Tibial nerve (tissue), 4 donors: Measurements from ENCODE around the gene NCBP2. TPM values are rescaled to one million over a fixed set of nuclear protein-coding genes. Genes with fewer than 3 reads are reported as not detected.

ENCODE experiments used
- DNase-seq, 2 donors: peaks; one replicate each; pipeline ENCODE4 v3.0.0-alpha.2; 2019; ENCODE audit warnings: low spot score in 2 of 2
- H3K27ac ChIP-seq, 4 donors: fragments of 200-600 bp; sonication (generic) in 3 of 4; one replicate each; pipeline ENCODE4 v1.5.1; 2017 to 2019; ENCODE audit warnings: mild to moderate bottlenecking in 1 of 4
- H3K27me3 ChIP-seq, 2 donors: fragments of 200-600 bp; sonication (generic) in 1 of 2; one replicate each; pipeline versions ENCODE4 v1.5.1 to v1.6.0; 2017 to 2019
- H3K36me3 ChIP-seq, 3 donors: fragments of 200-600 bp; sonication (generic); one replicate each; pipeline ENCODE4 v1.5.1; 2018 to 2019
- H3K4me1 ChIP-seq, 4 donors: fragments of 200-600 bp; sonication (generic) in 3 of 4; one replicate each; pipeline ENCODE4 v1.5.1; 2017 to 2019
- H3K4me3 ChIP-seq, 4 donors: fragments of 200-600 bp; sonication (generic) in 3 of 4; one replicate each; pipeline ENCODE4 v1.5.1; 2017 to 2019; ENCODE audit warnings: mild to moderate bottlenecking in 1 of 4, moderate library complexity in 1 of 4
- H3K9me3 ChIP-seq, 4 donors: fragments of 200-600 bp; sonication (generic) in 3 of 4; one replicate each; pipeline ENCODE4 v1.5.1; 2017 to 2019
- EP300 ChIP-seq, 2 donors: sonication (generic); formaldehyde crosslinking; IDR thresholded peaks; one replicate each; pipeline ENCODE4 v1.6.1; 2017; ENCODE audit warnings: antibody characterized with exemption in 2 of 2, mild to moderate bottlenecking in 1 of 2
- POLR2A ChIP-seq, 2 donors: fragments of 450-650 bp; IDR thresholded peaks; one replicate each; pipeline ENCODE4 v1.6.1; 2017; ENCODE audit warnings: antibody characterized with exemption in 2 of 2, mild to moderate bottlenecking in 2 of 2, moderate library complexity in 2 of 2
- WGBS, 2 donors: methylation state at CpG; one replicate each; pipeline ENCODE4 v1.1.5; 2018; 5-methylcytosine and 5-hydroxymethylcytosine counted together
- total RNA-seq, 4 donors: library from RNA; depleted of rRNA; stranded (reverse); fragments of >200 nt; gene quantifications; one replicate each; pipeline ENCODE4 v1.1.0, GENCODE V29; 2016
- TF ChIP-seq, protein P1 (sequence below), 5 experiments: fragments of 200-600 bp in 3 of 5; fragments of 450-650 bp in 2 of 5; sonication (generic) in 3 of 5; IDR thresholded peaks; one replicate each; pipeline ENCODE4 v1.5.1; 2016 to 2019; ENCODE audit warnings: antibody characterized with exemption in 5 of 5, mild to moderate bottlenecking in 3 of 5, moderate library complexity in 2 of 5

Gene NCBP2
- total RNA-seq, 4 donors from 2014 or later = 25.1 to 45.6 (median 36.6) TPM

DNA sequence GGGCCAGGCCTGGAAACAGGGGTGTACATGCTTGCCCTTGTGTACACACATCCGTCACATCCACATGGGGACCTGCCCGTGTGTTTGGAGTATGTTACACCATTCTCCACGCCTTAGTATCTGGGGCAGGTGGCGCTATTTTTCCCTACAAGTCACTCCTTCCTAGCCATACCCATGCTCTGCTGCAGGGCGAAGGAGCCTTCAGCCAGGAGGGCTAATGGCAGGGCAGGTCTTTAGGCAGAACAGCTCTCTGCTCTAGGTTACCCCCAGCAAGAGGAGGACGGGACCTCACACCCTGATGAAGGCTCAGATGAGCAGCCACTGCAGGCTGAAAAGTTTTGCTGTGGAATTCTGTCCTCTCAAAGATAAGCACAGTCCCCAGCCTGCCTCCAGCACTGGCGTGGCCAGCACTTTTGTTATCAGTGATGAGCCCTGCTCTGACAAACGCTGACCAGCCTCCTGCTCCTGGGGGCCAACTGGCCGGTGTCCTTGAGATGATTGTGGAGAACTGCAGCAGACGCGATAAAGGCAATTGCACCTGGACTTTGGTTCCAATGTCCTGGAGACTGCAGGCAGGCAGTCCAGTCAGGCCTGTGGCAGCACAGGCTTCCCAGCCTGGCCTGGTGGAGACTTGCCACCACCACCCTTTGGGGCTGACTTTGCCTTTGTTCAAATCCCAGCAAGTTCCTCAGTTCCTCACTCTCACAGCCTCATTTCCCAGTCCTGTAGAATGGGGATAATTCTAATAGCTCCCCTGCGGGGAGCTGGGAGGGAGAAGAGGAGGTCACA is 46.1 kb upstream of the NCBP2 start:
- Histone ChIP-seq H3K4me3 (no peak overlapping the region), H3K27ac (no peak overlapping the region), H3K36me3 (no peaks in the 10 kb centered on the region), H3K27me3 (peaks cover 0 to 6% of the 10 kb centered on the region in 2 donors), H3K4me1 (no peaks in the 10 kb centered on the region), H3K9me3 (peaks cover 0 to 1% (median 0%) of the 10 kb centered on the region in 4 donors)
- TF ChIP-seq, protein P1, sequence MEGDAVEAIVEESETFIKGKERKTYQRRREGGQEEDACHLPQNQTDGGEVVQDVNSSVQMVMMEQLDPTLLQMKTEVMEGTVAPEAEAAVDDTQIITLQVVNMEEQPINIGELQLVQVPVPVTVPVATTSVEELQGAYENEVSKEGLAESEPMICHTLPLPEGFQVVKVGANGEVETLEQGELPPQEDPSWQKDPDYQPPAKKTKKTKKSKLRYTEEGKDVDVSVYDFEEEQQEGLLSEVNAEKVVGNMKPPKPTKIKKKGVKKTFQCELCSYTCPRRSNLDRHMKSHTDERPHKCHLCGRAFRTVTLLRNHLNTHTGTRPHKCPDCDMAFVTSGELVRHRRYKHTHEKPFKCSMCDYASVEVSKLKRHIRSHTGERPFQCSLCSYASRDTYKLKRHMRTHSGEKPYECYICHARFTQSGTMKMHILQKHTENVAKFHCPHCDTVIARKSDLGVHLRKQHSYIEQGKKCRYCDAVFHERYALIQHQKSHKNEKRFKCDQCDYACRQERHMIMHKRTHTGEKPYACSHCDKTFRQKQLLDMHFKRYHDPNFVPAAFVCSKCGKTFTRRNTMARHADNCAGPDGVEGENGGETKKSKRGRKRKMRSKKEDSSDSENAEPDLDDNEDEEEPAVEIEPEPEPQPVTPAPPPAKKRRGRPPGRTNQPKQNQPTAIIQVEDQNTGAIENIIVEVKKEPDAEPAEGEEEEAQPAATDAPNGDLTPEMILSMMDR (IDR thresholded peaks at IDR 0.05) = no peak
- TF ChIP-seq EP300 (IDR thresholded peaks at IDR 0.05) (no peak), POLR2A (IDR thresholded peaks at IDR 0.05) (no peak)
- WGBS, 2 donors = 52 to 61% methylated on average over 12 of the region's 12 CpGs
- no peak for DNase-seq

DNA sequence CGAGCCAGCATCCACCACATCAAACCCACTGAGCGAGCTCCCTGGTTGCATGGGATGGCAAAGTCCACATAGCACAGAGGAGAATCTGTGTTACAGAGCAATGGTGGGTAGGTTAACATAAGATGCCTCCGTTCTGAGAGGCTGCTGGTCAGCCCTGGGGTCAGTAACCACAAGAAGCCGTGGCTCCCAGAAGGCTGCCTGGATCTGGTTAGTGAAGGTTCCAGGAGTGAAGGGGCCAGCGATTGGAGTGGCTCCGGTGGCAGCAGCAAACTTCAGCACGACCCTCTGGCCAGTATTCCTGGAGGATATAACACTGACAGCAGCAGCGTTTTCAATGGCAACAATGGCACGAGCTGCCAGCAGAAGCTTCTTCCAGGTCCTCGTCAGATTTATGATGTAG is 44.7 kb upstream of the NCBP2 start:
- Histone ChIP-seq H3K27me3 (peaks cover 0 to 6% of the 10 kb centered on the region in 2 donors), H3K4me3 (no peak overlapping the region), H3K36me3 (no peaks in the 10 kb centered on the region), H3K27ac (no peak overlapping the region), H3K9me3 (peaks cover 0 to 11% (median 0%) of the 10 kb centered on the region in 4 donors), H3K4me1 (no peaks in the 10 kb centered on the region)
- 75 to 81% methylated on average over 7 to 10 of the region's 10 CpGs for WGBS, 2 donors
- DNase-seq = no peak
- TF ChIP-seq POLR2A (IDR thresholded peaks at IDR 0.05) (no peak), EP300 (IDR thresholded peaks at IDR 0.05) (no peak)
- TF ChIP-seq, protein P1 (IDR thresholded peaks at IDR 0.05) = no peak

GRCh38 chr3:196985954-196986885 is 43.9 kb upstream of the NCBP2 start:
- 91 to 92% methylated on average over 9 of the region's 9 CpGs for WGBS, 2 donors

DNA sequence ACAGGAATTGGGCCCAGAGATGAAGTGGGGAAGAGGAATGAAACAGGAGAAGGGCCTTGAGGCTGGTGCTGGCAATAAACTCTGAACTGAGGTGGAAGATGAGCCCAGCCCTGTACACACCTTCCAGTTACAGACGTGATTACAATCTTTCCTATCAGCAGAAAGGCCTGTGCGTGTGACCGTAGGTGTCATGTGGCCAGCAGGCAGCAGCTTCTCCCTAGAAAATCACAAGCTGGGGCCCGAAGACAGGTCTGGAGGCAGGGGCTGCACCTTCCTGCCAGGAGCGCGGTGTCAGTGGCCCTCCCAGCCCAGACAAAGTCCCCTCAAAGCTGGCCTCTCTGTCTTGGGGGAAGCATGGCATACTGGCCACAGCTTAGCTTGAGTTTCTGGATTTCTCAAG is 43.0 kb upstream of the NCBP2 start:
- peaks cover 0 to 6% of the 10 kb centered on the region in 2 donors for H3K27me3 ChIP-seq
- H3K4me3 ChIP-seq = no peak overlapping the region
- no peaks in the 10 kb centered on the region for H3K4me1 ChIP-seq
- DNase-seq = no peak
- no peak for TF ChIP-seq POLR2A (IDR thresholded peaks at IDR 0.05)
- TF ChIP-seq, protein P1 (IDR thresholded peaks at IDR 0.05) = no peak
- TF ChIP-seq EP300 (IDR thresholded peaks at IDR 0.05) = no peak
- WGBS, 2 donors = 33 to 85% methylated on average over 1 to 6 of the region's 6 CpGs
- peaks cover 0 to 11% (median 0%) of the 10 kb centered on the region in 4 donors for H3K9me3 ChIP-seq
- H3K27ac ChIP-seq = no peak overlapping the region
- no peaks in the 10 kb centered on the region for H3K36me3 ChIP-seq

More at GRCh38 chr3:196985954-196986885, 43.9 kb upstream of the NCBP2 start:
- DNase-seq = no peak
- Histone ChIP-seq H3K4me3 (no peak overlapping the region), H3K36me3 (no peaks in the 10 kb centered on the region), H3K9me3 (peaks cover 0 to 11% (median 0%) of the 10 kb centered on the region in 4 donors), H3K27me3 (peaks cover 0 to 6% of the 10 kb centered on the region in 2 donors), H3K4me1 (no peaks in the 10 kb centered on the region), H3K27ac (no peak overlapping the region)
- TF ChIP-seq, protein P1 (IDR thresholded peaks at IDR 0.05) = no peak
- TF ChIP-seq EP300 (IDR thresholded peaks at IDR 0.05) = no peak
- no peak for TF ChIP-seq POLR2A (IDR thresholded peaks at IDR 0.05)
